GM21529 (cell line): ENCODE measurements around the gene IMPDH1.
"Not testable (repeated sequence)": the region's sequence is repeated elsewhere in the genome, so short reads cannot be mapped to it uniquely, and the experiment has no call there.

Experiments
- ATAC-seq: cut with Tn5 transposase; IDR thresholded peaks from one replicate; pipeline ENCODE4 v1.9.1; 2021; ENCODE audit not compliant: unreplicated experiment

Gene IMPDH1

DNA sequence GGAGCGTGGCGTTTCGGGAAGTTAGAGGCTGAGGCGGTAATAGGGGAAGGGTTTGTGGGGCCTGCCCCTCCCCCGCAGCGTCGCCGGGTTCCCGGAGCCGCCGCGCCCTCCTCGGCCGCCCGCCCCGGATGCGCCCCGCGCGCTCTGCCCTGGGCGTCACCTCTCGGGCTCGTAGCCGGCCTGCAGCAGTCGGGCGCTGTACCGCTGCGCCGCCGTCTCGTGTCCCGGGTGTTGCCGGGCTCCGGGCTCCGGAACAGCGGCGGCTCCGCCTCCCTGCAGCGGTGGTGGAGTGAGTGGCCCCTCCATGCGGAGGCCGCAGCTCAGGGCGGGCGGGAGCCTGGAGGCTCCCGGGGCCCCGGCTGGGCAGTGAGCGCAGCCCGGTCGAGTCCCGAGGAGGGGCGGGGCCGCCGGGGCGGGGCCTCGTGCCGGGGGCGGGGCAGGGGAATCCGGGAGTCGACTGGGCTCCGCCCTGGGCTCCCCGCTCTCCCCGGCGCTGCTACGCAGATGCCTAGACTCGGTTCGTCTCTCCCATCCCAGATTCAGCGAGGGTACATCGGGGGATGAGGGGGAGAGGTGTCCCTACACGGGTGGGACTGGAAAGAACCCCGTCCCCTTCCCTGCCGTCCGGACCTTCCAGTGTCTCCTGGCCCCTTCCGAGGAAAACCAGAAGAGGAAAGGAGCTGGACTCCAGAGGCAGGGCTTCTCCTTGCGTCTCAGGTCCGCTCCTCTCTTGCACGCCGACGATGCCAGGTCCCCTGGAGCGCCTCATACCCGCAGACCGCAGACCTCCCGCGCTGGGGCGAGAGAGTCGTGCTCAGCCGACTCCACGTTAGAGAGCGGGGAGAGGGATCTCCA, at the start of gene IMPDH1:
Gene IMPDH1 (minus strand): TSS at position 387 of the 855 bp plus-strand sequence. CDS start 81 bp downstream, at position 306.
- ATAC-seq, result peak; percentile 85

DNA sequence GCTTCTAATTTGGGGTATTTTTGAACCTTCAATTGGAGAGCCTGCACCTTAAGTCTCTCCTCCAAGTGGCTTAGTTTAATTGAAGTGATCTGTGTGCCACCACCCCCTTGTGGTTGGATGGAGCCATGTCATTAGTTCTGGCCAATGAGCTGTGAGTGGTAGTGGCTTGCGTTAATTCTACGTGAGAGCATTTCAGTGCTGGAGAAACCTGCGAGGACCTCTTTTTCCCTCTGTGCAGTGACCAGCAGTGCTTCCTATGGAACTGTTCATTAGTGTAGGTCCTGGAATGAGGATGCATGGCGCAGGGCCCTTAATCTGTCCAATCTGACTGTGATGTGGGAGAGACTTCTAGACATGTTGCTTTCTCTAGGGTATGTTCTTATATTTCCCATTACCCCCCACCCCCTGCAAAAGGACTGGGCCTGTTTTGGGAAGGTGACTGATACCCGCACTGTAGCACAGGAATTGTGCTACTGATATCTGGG, 49.7 kb upstream of the IMPDH1 start:
- ATAC-seq, result peak; percentile 37

DNA sequence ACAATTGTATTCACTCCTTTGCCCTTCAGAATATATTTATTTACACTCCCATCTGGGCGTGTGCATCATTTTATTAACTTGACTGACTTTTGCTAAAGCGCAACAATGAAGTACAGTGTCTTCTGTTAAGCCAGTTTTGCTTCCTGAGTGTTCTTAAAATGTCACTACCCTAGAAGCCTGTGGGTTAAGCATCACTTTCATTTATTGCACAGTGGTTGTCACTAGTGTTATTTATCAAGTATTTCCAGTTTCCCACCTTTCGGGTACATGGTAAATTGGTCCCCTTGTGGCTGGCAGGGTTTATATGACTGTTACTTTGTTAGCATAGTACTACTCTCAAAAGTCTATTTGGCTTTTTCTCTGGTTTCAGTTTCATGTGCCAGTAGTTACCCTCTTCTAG, 49.2 kb upstream of the IMPDH1 start:
- peak; percentile 18 for ATAC-seq

DNA sequence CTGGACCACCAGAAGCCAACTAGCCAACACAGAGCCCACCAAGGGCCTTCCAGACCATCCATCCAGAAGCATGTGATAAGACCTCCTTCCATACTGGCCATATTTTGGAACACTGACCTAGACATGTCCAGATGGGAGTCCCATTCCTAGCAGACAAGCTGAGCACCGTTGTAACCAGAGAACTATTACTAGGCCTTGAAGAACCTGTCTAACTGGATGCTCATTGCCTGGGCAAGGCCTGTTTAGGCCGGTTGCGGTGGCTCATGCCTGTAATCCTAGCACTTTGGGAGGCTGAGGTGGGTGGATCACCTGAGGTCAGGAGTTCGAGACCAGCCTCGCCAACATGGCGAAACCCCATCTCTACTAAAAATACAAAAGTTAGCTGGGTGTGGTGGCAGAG, 47.6 kb upstream of the IMPDH1 start:
- ATAC-seq, result not testable (repeated sequence)

DNA sequence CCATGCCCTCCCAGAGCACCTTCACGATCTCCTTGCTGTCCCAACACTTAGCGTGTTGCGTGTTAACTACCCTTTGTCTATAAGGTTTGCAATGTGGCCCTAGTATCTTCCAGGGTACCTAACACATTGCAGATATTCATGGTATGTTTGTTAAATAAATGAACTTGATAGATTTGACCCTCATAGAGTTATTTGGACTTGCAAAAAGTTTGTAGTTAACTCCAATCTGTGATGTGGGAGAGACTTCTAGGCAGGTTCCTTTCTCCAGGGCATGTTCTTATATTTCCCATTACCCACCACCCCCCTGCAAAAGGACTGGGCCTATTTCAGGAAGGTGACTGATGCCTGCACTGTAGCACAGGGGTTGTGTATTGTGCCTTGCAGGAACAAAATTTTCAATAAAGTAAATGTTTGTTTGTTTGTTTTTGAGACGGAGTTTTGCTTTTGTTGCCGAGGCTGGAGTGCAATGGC, 46.5 kb upstream of the IMPDH1 start:
- ATAC-seq, result no peak

DNA sequence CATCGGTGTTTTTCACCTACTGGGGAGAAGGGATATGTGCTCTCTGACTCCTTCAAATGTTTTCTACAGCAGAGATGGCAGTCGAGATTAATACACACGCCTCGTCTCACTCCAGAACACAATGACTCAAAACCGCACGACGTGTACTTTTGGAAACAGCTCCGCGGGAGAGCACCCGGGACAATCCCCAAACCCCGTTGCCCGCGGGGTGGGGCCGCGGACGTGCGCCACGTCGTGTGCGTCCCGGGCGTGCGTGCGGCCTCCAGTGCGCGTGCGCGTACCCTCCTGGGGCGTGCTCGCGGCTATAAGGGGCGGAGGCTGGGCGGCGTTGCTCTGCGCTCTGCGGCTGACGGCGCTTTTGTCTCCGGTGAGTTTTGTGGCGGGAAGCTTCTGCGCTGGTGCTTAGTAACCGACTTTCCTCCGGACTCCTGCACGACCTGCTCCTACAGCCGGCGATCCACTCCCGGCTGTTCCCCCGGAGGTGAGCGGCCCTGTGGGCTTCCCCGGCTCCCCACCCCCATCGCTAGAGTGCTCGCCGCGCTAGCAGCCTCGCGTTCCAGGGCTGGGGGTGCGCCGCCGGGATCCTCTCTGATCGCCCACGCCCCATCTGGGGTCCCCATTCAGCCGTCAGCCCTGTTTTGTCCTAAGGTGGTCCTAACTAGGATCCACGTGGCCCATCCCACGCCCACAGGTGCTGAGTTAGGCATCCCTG, 45.9 kb upstream of the IMPDH1 start, which contains the start of gene HILPDA:
Gene HILPDA (plus strand): TSS at position 336 of the 712 bp plus-strand sequence. CDS start 1,391 bp downstream, outside the sequence.
- ATAC-seq, result peak; percentile 78

DNA sequence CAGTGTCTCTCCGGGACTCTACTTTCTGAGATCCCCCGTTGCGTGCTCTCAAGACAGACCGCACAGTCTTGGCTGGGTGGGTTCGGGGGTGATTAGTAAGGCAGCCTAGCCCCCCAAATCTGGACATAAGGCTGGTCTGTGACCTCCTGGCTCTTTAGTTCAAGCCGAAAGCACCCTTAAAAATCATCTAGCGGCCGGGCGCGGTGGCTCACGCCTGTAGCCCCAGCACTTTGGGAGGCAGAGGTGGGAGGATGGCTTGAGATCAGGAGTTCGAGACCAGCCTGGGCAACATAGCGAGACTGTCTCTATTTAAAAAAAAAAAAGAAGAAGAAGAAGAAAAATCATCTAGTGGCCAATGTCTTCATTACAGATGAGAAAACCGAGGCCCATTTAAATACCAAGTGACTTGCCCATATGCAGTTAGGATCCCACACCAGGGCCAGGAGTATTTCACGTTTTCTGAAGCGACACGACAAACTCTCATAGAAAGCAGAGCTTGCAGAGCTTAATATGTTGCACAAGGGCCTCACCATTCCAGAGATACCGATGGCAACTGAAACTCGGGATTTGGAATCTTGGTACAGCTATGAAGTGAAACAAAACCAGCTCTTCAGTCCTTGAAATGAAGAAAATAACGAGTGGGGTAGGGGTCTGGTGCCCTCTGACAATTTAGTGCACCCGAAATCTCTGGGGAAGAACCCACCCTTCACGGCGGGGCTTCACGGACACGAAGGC, 45.2 kb upstream of the IMPDH1 start:
- no peak for ATAC-seq

DNA sequence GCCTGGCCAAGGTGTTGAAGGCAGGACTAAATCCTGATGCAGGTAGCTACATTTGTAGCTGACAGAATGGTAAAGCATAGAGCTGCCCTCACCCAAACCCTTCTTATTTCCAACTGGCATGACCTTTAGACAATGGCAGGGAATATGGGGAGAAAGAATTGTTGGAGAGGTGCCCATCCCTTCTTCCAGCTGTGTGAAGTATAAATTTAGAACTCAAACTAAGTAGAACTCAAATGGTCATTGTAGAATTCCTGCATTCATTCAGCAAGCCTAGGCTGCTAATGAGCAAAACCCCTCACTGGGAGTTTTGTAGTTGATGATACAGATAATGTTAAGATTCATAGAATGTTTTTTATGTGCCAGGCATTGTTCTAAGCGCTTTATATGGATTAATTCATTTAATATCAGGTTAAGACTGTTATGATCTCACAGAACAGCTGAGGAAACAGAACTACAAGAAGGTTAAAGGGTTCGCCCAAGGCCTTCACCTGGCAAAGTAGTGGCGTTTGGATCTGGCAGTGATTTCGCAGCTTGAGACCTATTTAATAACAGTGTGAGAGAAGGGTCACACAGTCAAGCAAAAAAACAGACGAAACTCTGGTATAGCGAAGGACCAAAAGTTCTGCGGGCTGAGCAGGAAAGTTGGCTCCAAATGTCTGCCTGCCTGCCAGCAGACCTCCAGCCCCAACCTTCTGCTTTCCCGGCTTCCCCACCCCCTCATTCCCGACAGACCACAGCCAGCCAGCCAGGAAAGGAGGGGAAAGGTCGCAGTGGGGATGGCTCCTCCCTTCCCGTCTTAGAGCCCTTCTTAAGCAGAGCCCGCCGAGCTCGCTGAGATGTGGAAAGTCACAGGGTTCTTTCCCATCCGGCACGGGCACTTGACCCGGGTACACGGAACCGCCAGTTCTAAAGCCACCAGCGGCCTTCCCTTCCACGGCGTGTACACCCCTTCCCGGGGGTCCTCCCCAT, 44.3 kb upstream of the IMPDH1 start:
- no peak for ATAC-seq

DNA sequence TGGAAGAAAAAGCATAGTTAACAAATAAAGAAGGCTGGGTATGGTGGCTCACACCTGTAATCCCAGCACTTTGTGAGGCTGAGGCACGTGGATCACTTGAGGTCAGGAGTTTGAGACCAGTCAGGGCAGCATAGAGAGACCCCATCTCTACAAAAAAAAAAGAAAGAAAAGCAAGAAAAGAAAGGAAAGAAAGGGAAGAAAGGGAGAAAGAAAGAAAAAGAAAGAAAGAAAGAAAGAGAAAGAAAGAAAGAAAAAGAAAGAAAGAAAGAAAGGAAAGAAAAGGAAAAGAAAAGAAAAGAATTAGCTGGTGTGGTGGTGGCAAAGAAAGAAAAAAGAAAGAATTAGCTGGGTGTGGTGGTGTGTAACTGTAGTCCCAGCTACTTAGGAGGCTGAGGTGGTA, 42.8 kb upstream of the IMPDH1 start:
- ATAC-seq, result no peak

DNA sequence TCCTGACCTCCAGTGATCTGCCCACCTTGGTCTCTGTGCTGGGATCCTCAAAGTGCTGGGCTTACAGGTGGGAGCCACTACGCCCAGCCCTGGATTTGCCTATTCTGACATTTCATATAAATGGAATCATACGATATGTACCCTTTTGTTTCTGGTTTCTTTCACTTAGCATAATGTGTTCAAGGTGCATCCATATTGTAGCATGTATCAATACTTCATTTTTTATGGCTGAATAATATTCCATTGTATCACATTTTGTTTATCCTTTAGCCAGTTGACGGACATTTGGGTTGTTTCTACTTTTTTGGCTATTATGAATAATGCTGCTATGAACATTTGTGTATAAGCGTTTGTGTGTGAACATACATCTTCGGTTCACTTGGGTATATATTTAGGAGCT, 41.1 kb upstream of the IMPDH1 start:
- no peak for ATAC-seq

DNA sequence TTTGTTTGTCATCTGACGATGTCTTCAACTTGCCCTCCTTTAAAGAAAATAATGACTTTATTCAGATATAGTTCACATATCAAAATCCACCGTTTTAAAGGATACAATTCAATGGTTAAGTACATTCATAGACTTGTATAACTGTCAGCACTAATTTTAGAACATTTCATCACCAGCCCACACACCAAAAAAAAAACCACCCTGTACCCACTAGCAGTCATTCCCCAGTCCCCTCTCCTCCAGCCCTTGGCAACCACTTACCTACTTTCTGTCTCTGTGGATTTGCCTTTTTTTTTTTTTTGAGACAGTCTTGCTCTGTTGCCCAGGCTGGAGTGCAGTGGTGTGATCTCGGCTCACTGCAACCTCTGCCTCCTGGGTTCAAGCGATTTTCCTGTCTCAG, 40.6 kb upstream of the IMPDH1 start:
- no peak for ATAC-seq

DNA sequence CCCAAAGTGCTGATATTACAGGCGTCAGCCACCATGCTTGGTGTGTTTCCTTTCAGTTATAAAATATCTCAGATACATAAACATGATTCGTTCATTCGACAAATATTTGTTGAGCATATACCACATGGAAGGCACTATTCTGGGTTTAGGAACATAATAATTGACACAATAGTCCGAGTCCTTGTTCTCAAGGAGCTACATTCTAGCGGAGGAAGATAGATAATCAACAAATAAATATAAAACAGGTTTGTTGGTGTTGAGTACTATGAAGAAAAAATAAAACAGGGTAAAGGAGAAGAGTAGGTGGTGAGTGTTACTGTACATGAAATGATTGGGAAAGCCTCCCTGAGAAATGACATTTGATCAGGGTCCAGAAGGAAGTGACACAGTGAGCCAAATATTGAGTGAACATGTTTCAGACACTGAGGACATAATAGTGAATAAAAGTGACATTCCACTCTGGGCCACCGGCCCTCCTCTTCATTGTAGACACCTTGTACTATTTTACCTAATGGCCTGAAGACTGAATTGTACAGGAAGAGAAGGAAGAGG, 39.0 kb upstream of the IMPDH1 start:
- ATAC-seq, result no peak

DNA sequence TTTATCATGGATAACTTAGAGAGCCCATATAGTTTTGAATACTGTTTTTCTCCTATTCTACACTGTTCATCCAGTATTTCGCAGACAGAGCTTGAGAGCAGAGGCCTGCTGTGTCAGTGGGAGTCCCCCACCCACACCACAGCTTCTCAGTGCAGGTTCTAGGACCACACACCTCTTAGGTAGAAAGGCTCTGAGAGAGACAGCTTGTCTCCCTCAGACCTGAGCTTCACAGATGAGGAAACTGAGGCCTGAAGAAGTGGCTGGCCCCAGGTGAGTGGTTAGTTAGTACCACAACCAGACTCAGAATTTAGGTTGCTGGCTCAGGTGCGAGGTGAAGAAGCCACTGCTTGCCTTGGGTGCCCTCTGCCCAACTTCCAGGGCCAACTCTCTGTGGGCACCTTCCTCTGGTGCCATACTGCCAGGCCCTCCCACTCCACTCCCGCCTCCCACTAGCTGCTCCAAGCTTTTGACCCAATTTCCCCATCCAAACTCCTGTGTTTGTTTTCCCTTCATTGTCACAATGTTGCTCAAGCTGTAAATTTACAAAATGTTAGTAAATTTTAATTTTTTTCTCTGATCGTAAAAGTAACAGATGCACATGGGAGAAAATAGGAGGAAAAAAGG, 38.3 kb upstream of the IMPDH1 start:
- ATAC-seq, result no peak

DNA sequence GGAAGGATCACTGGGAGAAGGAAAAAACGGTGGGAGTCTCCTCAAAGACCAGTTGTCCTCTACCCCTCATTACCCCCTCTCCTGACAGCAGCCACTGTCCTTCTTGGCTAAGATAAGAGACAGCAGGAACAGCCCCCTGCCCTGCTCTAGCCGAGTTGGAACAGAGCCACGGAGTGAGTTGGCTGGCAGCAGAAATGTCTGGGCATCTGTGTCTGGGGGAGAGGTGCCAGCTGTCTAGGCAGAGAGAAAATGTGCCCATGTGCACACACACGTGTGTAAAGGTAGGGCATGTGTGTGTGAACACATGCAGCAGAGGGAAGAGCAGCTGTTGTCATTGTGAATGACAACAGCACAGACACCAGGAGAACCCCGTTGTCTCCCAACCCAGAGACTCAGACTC, 36.5 kb upstream of the IMPDH1 start:
- no peak for ATAC-seq

DNA sequence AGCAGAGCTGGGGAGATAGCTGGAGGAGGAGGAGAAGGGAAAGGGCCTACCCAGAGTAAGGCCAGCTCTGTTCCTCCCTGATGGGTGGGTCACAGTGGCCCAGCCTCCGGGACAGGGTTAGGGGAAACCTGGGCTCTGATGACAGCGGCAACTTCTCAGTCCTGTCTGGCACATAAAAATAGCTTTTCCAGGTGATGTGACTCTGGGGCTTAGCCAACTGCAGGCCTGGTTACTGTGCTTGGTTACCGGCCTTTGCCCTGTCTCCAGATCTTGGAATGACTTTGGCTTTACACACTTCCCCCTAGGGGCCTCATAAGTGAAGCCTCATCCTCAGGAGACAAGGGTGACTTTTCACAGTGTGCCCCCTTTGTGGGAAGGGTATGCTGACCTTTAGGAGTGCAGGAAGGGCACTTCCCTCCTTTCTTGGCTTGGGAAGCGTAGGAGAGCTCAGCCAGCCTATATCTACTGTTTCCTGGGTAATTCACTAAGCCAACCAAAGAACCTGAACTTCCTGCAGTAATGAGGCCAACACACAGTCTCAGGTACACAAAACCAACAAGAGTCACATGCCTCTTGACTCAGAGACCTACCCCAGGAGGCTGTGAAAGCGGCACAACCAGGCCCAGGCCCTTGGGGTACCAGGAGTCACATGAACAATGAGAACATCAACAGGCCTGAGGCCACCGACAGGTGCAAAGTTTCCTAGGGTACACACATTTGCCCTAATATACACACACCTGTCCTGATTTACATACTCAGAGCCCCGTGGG, 34.2 kb upstream of the IMPDH1 start:
- ATAC-seq, result no peak

DNA sequence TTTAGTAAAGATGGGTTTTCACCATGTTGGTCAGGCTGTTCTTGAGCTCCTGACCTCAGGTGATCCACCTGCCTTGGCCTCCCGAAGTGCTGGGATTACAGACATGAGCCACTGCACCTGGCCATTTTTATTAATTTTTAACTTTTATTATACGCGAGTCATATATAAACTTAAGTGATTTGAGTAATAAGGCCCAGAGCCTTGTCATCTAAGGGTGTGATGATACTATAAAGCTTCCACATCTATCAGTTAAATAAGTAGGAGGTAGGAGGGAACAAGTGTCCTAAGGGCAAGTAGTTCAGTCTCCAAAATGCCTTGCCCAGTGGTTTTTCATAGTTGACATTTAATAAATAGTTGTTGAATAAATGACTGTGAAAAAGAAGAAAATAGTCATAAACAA, 32.6 kb upstream of the IMPDH1 start:
- ATAC-seq, result no peak

DNA sequence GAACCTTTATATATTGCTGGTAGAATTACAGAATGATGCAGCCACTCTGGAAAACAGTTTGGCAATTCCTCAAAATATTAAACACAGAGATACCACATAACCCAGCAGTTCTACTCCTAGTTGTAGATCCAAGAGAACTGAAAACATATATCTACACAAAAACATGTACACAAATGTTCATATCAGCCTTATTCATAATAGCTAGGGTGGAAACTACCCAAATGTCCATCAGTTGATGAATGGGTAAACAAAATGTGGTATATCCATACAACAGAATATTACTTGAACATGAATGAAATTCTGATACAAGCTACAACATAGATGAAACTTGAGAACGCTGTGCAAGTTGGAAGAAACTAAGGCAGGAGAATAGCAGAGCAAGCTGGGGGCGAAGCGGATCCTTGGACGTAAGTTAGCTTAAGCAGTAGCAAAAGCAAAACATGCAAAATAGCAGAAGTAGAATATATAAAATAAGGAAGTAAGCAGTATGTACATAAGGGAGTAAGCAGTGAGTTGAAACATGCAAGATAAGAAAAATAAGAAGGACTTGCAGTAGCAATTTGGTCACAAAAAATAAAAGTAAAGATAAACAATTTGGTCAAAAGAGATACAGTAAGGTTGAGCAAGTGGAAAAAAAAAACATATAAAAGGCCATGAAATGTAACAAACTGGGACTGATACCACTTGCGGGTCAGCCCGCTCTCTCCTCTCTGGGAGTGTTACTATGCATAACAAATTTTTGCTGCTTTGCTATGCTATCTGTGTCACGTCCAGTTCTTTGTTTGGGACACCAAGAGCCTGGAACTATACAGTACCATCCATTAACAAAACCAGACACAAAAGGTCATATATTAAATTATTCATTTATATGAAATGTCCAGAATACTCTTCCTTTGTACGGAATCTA, 27.9 kb upstream of the IMPDH1 start:
- peak; percentile 51 for ATAC-seq

DNA sequence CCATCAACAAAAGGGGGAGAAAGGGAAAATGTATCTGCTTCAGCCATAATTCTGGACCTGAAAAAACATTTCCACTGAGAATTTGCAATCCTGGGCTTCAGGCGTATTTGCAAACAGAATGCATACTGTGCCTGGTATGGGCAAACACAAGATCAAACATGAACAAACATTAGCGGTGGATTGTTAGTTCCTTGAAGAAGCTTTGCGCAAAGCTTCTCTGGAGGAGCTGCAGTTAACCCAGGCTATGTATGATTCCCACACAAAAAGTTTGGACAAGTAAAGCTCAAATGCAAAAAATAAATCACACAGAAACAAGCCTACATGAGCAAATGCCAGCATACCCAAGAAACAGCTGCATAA, 25.5 kb upstream of the IMPDH1 start:
- ATAC-seq, result no peak
